GM12878 (cell line): ENCODE results near the gene CHN1. TPM values are rescaled to one million over a fixed set of nuclear protein-coding genes. Genes with fewer than 3 reads are reported as not detected.

Experiments
- ATAC-seq: fragments of 200-7000 bp; cut with Tn5 transposase; 3 replicates; pipeline ENCODE4 v1.9.1; 2020; ENCODE audit warnings: mild to moderate bottlenecking, moderate library complexity
- BruUV-seq: library from RNA; stranded (reverse); fragments of 400-500 nt; replicated peaks from 2 replicates; lab custom pipeline; 2021; lab: Mats Ljungman, UMichigan
- CTCF ChIA-PET: fragments of 300-600 bp; sonication (Branson Sonifier 250); formaldehyde crosslinking; extraction: SDS; loops from one replicate; lab custom pipeline; 2021; ENCODE audit warnings: inconsistent platforms; lab: Yijun Ruan, JAX
- POLR2A ChIA-PET: fragments of 350-600 bp; formaldehyde crosslinking; extraction: SDS; loops from one replicate; lab custom pipeline; 2021; ENCODE audit warnings: inconsistent platforms; lab: Charles Lee
- RAD21 ChIA-PET: fragments of 300-600 bp; sonication (Branson Sonifier 250); formaldehyde crosslinking; loops from one replicate; lab custom pipeline; 2023; ENCODE audit warnings: antibody characterized with exemption; ENCODE audit not compliant: unreplicated experiment; lab: Charles Lee
- SMC1A ChIA-PET: fragments of 300-600 bp; sonication (Branson Sonifier 250); formaldehyde crosslinking; loops from one replicate; lab custom pipeline; 2023; ENCODE audit not compliant: unreplicated experiment, uncharacterized antibody; lab: Charles Lee
- DNase-seq: peaks from one replicate; pipeline ENCODE4 v3.0.0-alpha.2; 2011; ENCODE audit warnings: low read depth, low spot score
- FAIRE-seq: peaks from 3 replicates; lab custom pipeline; 2011; peaks lifted over from hg19 to GRCh38; lab: Jason Lieb, UNC
- H2AFZ ChIP-seq: 2 replicates; pipeline ENCODE4 v1.6.0; 2011; ENCODE audit warnings: low read depth, low read length, control low read depth; ENCODE audit not compliant: control insufficient read depth
- H3K27ac ChIP-seq: 2 replicates; pipeline ENCODE4 v1.5.1; 2011; ENCODE audit warnings: control low read depth; ENCODE audit not compliant: control insufficient read depth, insufficient read depth
- H3K27me3 ChIP-seq, 2 experiments: replicated peaks in 1 of 2; 2 replicates each; pipeline versions ENCODE4 v1.6.0 to v1.6.1; 2011; ENCODE audit warnings: low read length in 1 of 2; ENCODE audit not compliant: control insufficient read depth in 2 of 2, insufficient read depth in 2 of 2
- H3K36me3 ChIP-seq, 2 experiments: 2 replicates each; pipeline ENCODE4 v1.5.1; 2011; ENCODE audit warnings: low read length in 1 of 2; ENCODE audit not compliant: control insufficient read depth in 2 of 2, insufficient read depth in 2 of 2
- H3K4me1 ChIP-seq: 2 replicates; pipeline ENCODE4 v1.6.1; 2011; ENCODE audit warnings: mild to moderate bottlenecking, low read length, moderate library complexity, mixed read lengths; ENCODE audit not compliant: control insufficient read depth, insufficient read depth
- H3K4me2 ChIP-seq: 2 replicates; pipeline ENCODE4 v1.6.0; 2011; ENCODE audit warnings: control low read depth; ENCODE audit not compliant: control insufficient read depth, insufficient read depth
- H3K4me3 ChIP-seq: fragments of 200-600 bp; sonication (generic); 2 replicates; pipeline ENCODE4 v1.5.1; 2016
- H3K79me2 ChIP-seq: 2 replicates; pipeline ENCODE4 v1.6.0; 2011; ENCODE audit warnings: low read length; ENCODE audit not compliant: control insufficient read depth, insufficient read depth
- H3K9ac ChIP-seq: 2 replicates; pipeline ENCODE4 v1.8.0; 2011; ENCODE audit warnings: low read length, control low read depth, mixed read lengths; ENCODE audit not compliant: control insufficient read depth, insufficient read depth
- H3K9me3 ChIP-seq: replicated peaks from 3 replicates; pipeline ENCODE4 v1.5.1; 2011; ENCODE audit warnings: mild to moderate bottlenecking, low read length; ENCODE audit not compliant: control insufficient read depth, insufficient read depth
- H4K20me1 ChIP-seq: 2 replicates; pipeline ENCODE4 v1.6.0; 2011; ENCODE audit not compliant: control insufficient read depth, insufficient read depth
- GATAD2B ChIP-seq: fragments of 450-650 bp; conservative IDR thresholded peaks from 2 replicates; pipeline ENCODE4 v1.6.1; 2017; ENCODE audit warnings: low read depth, mild to moderate bottlenecking, moderate library complexity
- IRF3 ChIP-seq: fragments of 450-650 bp; IDR thresholded peaks from 2 replicates; pipeline ENCODE4 v1.6.1; 2014; ENCODE audit warnings: mild to moderate bottlenecking
- NBN ChIP-seq: fragments of 450-650 bp; IDR thresholded peaks from 2 replicates; pipeline ENCODE4 v1.6.1; 2016
- SMAD5 ChIP-seq: IDR thresholded peaks from 2 replicates; pipeline ENCODE4 v1.6.1; 2016; ENCODE audit warnings: antibody characterized with exemption, low read depth
- ZBTB33 ChIP-seq: fragments of 450-650 bp; IDR thresholded peaks from 2 replicates; pipeline ENCODE4 v1.6.1; 2017; ENCODE audit warnings: mild to moderate bottlenecking
- WGBS: methylation state at CpG from one replicate; pipeline ENCODE4 v1.1.6; 2016; ENCODE audit warnings: low lambda C conversion rate; ENCODE audit not compliant: insufficient replicate concordance, insufficient coverage; ENCODE audit errors: missing lambda C conversion rate; 5-methylcytosine and 5-hydroxymethylcytosine counted together
- in situ Hi-C: fragments of 300-500 bp; cut with MboI; formaldehyde crosslinking; loops from 9 replicates; pipeline ENCODE4 v1.14.3; 2018; ENCODE audit warnings: mixed read lengths
- intact Hi-C: fragments of 100-400 bp; cut with micrococcal nuclease; formaldehyde crosslinking; loops from one replicate; pipeline ENCODE4 v1.14.2; 2022; ENCODE audit not compliant: unreplicated experiment
- polyA plus RNA-seq, 11 experiments: library from polyadenylated mRNA; depleted of rRNA in 4 of 11; unstranded in 6 of 11; stranded (reverse) in 5 of 11; fragments of >200 nt; fragmentation: Nextera tagmentation in 4 of 11; fragmentation: Illumina TruSeq in 1 of 11; extraction: Ambion mirVana in 4 of 11; extraction: Trizol in 1 of 11; gene quantifications; 1 replicate in 1 of 11; 2 replicates in 10 of 11; pipeline versions ENCODE4 v1.2.1 to v1.2.3, GENCODE V29; 2011 to 2016; ENCODE audit warnings: inconsistent platforms in 2 of 11, missing spikeins in 2 of 11, low read depth in 1 of 11
- total RNA-seq, 4 experiments: library from RNA; depleted of rRNA in 3 of 4; stranded (reverse); fragments of >200 nt in 3 of 4; fragmentation: Illumina TruSeq in 1 of 4; extraction: Trizol in 1 of 4; gene quantifications; 2 replicates each; pipeline versions ENCODE4 v1.2.1 to v1.2.3, GENCODE V29; 2013 to 2021

The CHN1 gene
- total and polyA plus RNA-seq, 10 of the 15 experiments (the other 5 are each of a cell fraction or from before 2014, with no cell fraction given), result 0.18 to 0.92 (median 0.53) TPM; not detected in 1

GRCh38 chr2:174841936-174842335 lies 163.2 kb downstream of the CHN1 start (continued):
- TF ChIP-seq IRF3, result no peak

- RAD21 ChIA-PET, result no interaction called here
- intact Hi-C loops (no loop called here), in situ Hi-C loops (no loop called here)
- Histone ChIP-seq H3K36me3 (no peaks in the 10 kb centered on the region), H3K27ac (no peak overlapping the region), H3K79me2 (no peaks in the 10 kb centered on the region), H3K4me1 (no peaks in the 10 kb centered on the region), H2AFZ (no peak overlapping the region), H3K9me3 (no peaks in the 10 kb centered on the region), H3K4me3 (no peak overlapping the region), H4K20me1 (no peaks in the 10 kb centered on the region), H3K27me3 (no peaks in the 10 kb centered on the region), H3K9ac (no peak overlapping the region), H3K4me2 (no peak overlapping the region)
- TF ChIP-seq ZBTB33 (no peak), SMAD5 (no peak), NBN (no peak), GATAD2B (no peak)
- POLR2A ChIA-PET, result no interaction called here
- FAIRE-seq (no peak), DNase-seq (no peak), ATAC-seq (no peak)
- no TSS peak for BruUV-seq
- CTCF ChIA-PET, result no interaction called here
- SMC1A ChIA-PET, result interaction anchor here (0.9 kb wide), 1 partner anchor 92 kb away, joined by 3 read pairs; no protein-coding TSS in a partner anchor
- 48% methylated on average over 2 of the region's 2 CpGs for WGBS
Measured at GRCh38 chr2:174841350-174841749, 163.8 kb downstream of the CHN1 start.
